ENCODE results near the gene GDPD3. TPM values are rescaled to one million over a fixed set of nuclear protein-coding genes. Genes with fewer than 3 reads are reported as not detected.
A peak's percentile ranks its signal among the peaks of the same experiment; 100 is the strongest.

The GDPD3 gene
- total RNA-seq, 1 experiment from 2014 or later: 3.8 TPM

DNA sequence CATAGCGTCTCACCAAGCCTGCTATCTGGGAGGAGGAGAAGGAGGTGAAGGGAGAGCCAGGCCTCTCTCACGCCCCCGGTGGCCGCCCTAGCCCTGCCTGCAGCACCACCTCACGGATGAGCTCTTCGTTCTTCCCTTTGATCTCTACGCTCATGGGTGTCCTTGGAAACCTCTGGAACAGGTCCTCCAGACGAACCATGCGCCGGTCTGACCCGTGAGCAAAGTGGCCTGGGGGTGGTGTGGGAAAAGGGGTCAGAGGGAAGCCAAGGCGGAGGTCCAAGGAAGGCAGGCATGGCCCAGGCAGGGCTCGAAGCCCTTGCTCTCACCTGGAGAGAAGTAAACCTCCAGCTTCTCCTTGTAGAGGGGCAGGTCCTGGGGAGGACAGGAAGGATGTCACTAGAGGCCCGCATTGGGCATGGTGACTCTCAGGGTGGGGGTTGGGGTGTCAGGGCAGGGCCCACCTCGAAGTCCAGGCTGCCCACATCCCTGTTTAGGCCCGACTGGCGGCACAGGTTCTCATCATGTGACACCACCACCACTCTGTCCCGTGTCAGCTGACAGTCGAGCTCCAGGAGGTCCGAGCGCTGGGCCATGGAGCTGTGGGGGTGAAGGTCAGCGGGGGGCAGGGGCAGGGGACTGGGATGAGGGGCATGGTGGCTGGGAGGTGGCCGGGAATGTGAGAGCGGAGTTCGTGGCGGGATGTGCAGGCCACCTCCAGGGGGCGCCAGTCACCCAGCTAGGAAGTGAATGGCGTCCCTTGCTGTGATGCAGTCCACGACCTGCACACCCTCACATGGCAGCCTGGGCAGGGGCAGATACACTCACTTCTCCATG lies 923 bp downstream of the GDPD3 start:
- Histone ChIP-seq H4K20me1 (ENCODE audit: control insufficient read depth, insufficient read depth, insufficient read length) (no peaks in the 10 kb centered on the region), H3K18ac (ENCODE audit: insufficient read length, low read depth, low read length) (no peak overlapping the region), H2BK5ac (ENCODE audit: insufficient read length, low read length) (no peak overlapping the region), H2AFZ (ENCODE audit: low read length) (no peak overlapping the region), H3K56ac (ENCODE audit: insufficient read length, low read depth, low read length) (no peak overlapping the region), H2AK5ac (ENCODE audit: insufficient read length, low read length) (no peak overlapping the region), H2BK120ac (ENCODE audit: low read depth, low read length, poor library complexity, severe bottlenecking) (no peak overlapping the region), H4K8ac (replicated peaks; ENCODE audit: insufficient read length, low read depth, low read length) (no peak overlapping the region), H3K4me1 (ENCODE audit: insufficient read depth, low read length) (no peaks in the 10 kb centered on the region), H2BK20ac (ENCODE audit: low read depth, low read length, poor library complexity, severe bottlenecking) (no peak overlapping the region), H3K14ac (ENCODE audit: insufficient read depth, low read length) (no peak overlapping the region), H3K23ac (ENCODE audit: insufficient read length, low read depth, low read length) (no peak overlapping the region), H4K5ac (ENCODE audit: insufficient read length, low read depth, low read length) (no peak overlapping the region), H3K9me3 (ENCODE audit: control insufficient read depth, low read depth, low read length) (no peaks in the 10 kb centered on the region), H3K4ac (ENCODE audit: low read depth, low read length) (no peak overlapping the region), H3K27ac (ENCODE audit: insufficient read length, low read depth, low read length) (no peak overlapping the region), H3K9ac (ENCODE audit: extremely low read depth, insufficient read length, low read length) (no peak overlapping the region), H3T11ph (ENCODE audit: low read length) (no peak overlapping the region), H2BK15ac (ENCODE audit: low read depth, low read length) (no peak overlapping the region), H3K79me2 (ENCODE audit: insufficient read depth, low read length) (no peaks in the 10 kb centered on the region), H3K27me3 (ENCODE audit: insufficient read depth, low read length) (no peaks in the 10 kb centered on the region), H4K91ac (ENCODE audit: insufficient read length, low read depth, low read length) (no peak overlapping the region), H3K4me2 (ENCODE audit: insufficient read depth, insufficient read length, low read length) (no peak overlapping the region), H3K79me1 (ENCODE audit: insufficient read depth, low read depth, low read length, poor library complexity, severe bottlenecking) (no peaks in the 10 kb centered on the region), H3K23me2 (ENCODE audit: insufficient read length, low read depth, low read length, poor library complexity, severe bottlenecking) (no peaks in the 10 kb centered on the region), H2BK12ac (ENCODE audit: insufficient read length, low read depth, low read length) (no peak overlapping the region)
- no peak overlapping the region for H3K4me3 Mint-ChIP-seq
- peaks cover 0 to 20% (median 10%) of the 10 kb centered on the region in 3 experiments; a peak in 4 of 7 replicates for H3K36me3 Mint-ChIP-seq (ENCODE audit: insufficient read depth in 1 of 3, low read depth in 3 of 3)
- WGBS (ENCODE audit: extremely low coverage, insufficient read length, low lambda C conversion rate): no CpG with 5 or more reads among the region's 29 CpGs
- no peaks in the 10 kb centered on the region for H3K9me3 Mint-ChIP-seq
- TF ChIP-seq, protein P1, sequence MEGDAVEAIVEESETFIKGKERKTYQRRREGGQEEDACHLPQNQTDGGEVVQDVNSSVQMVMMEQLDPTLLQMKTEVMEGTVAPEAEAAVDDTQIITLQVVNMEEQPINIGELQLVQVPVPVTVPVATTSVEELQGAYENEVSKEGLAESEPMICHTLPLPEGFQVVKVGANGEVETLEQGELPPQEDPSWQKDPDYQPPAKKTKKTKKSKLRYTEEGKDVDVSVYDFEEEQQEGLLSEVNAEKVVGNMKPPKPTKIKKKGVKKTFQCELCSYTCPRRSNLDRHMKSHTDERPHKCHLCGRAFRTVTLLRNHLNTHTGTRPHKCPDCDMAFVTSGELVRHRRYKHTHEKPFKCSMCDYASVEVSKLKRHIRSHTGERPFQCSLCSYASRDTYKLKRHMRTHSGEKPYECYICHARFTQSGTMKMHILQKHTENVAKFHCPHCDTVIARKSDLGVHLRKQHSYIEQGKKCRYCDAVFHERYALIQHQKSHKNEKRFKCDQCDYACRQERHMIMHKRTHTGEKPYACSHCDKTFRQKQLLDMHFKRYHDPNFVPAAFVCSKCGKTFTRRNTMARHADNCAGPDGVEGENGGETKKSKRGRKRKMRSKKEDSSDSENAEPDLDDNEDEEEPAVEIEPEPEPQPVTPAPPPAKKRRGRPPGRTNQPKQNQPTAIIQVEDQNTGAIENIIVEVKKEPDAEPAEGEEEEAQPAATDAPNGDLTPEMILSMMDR (conservative IDR thresholded peaks at IDR 0.05): peak; percentile 85
- DNase-seq: peak; percentile 86
- H3K27me3 Mint-ChIP-seq (ENCODE audit: low read depth): no peaks in the 10 kb centered on the region; the same call in 1 of the 2 replicates
- peaks cover 2 to 5% of the 10 kb centered on the region in 2 experiments for H3K4me1 Mint-ChIP-seq
- H3K27ac Mint-ChIP-seq: no peak overlapping the region; a peak in 3 of 7 replicates

All from H9 (cell line).